Endothelial cell of umbilical vein (primary cell): ENCODE results near the gene SLC39A5. TPM values are rescaled to one million over a fixed set of nuclear protein-coding genes. Genes with fewer than 3 reads are reported as not detected.
A peak's percentile ranks its signal among the peaks of the same experiment; 100 is the strongest.

Experiments
- BruUV-seq: library from RNA; stranded (reverse); fragments of 400-500 nt; replicated peaks from 2 replicates; lab custom pipeline; 2021; lab: Mats Ljungman, UMichigan
- CTCF ChIA-PET: fragments of 300-600, 350-600 bp; sonication (Branson Sonifier 250); formaldehyde crosslinking; loops from one replicate; lab custom pipeline; 2021; ENCODE audit warnings: antibody characterized with exemption, inconsistent platforms; lab: Charles Lee
- POLR2A ChIA-PET: fragments of 300-600, 350-600 bp; sonication (Branson Sonifier 250); formaldehyde crosslinking; loops from one replicate; lab custom pipeline; 2021; ENCODE audit warnings: antibody characterized with exemption, inconsistent platforms; lab: Charles Lee
- DNase-seq: peaks from one replicate; pipeline ENCODE4 v3.0.0-alpha.2; 2011; ENCODE audit warnings: low read depth, low spot score
- FAIRE-seq: peaks from 2 replicates; lab custom pipeline; 2011; peaks lifted over from hg19 to GRCh38; lab: Jason Lieb, UNC
- H2AFZ ChIP-seq: 2 replicates; pipeline ENCODE4 v1.6.0; 2012; ENCODE audit warnings: low read depth, low read length, control low read depth, inconsistent platforms
- H3K27ac ChIP-seq: 2 replicates; pipeline ENCODE4 v1.5.1; 2011; ENCODE audit warnings: low read depth, mild to moderate bottlenecking, control low read depth, low read length, moderate library complexity; ENCODE audit not compliant: insufficient read depth
- H3K27me3 ChIP-seq, 2 experiments: 2 replicates each; pipeline versions ENCODE4 v1.6.0 to v1.6.1; 2011; ENCODE audit warnings: low read length in 2 of 2, mixed read lengths in 1 of 2; ENCODE audit not compliant: control insufficient read depth in 2 of 2, insufficient read depth in 2 of 2
- H3K36me3 ChIP-seq, 2 experiments: 2 replicates in 1 of 2; 3 replicates in 1 of 2; pipeline ENCODE4 v1.5.1; 2011; ENCODE audit warnings: low read length in 2 of 2, mild to moderate bottlenecking in 1 of 2, moderate library complexity in 1 of 2; ENCODE audit not compliant: control insufficient read depth in 2 of 2, insufficient read depth in 2 of 2; ENCODE audit errors: extremely low read depth in 1 of 2
- H3K4me1 ChIP-seq: 3 replicates; pipeline ENCODE4 v1.5.1; 2011; ENCODE audit warnings: mild to moderate bottlenecking, low read length; ENCODE audit not compliant: control insufficient read depth, insufficient read depth; ENCODE audit errors: extremely low read depth
- H3K4me2 ChIP-seq: 2 replicates; pipeline ENCODE4 v1.6.1; 2011; ENCODE audit warnings: low read length, control low read depth, mixed read lengths; ENCODE audit not compliant: insufficient read depth
- H3K4me3 ChIP-seq, 3 experiments: fragments of 200-600 bp in 1 of 3; sonication (generic), shearing (Covaris generic) in 1 of 3; replicated peaks in 1 of 3; 2 replicates each; pipeline ENCODE4 v1.5.1; 2011 to 2016; ENCODE audit warnings: control low read depth in 3 of 3, low read length in 3 of 3, mild to moderate bottlenecking in 2 of 3, inconsistent platforms in 1 of 3, low read depth in 1 of 3, moderate library complexity in 1 of 3; ENCODE audit not compliant: insufficient read depth in 1 of 3
- H3K79me2 ChIP-seq: 2 replicates; pipeline ENCODE4 v1.6.0; 2012; ENCODE audit warnings: low read length, inconsistent platforms; ENCODE audit not compliant: control insufficient read depth, insufficient read depth
- H3K9ac ChIP-seq: replicated peaks from 2 replicates; pipeline ENCODE3; 2011; ENCODE audit warnings: low read length, control low read depth; ENCODE audit not compliant: insufficient read depth; ENCODE audit errors: extremely low read depth
- H3K9me1 ChIP-seq: replicated peaks from 3 replicates; pipeline ENCODE4 v1.6.0; 2011; ENCODE audit warnings: mild to moderate bottlenecking, low read length; ENCODE audit not compliant: control insufficient read depth, insufficient read depth; ENCODE audit errors: extremely low read depth
- H3K9me3 ChIP-seq: replicated peaks from 2 replicates; pipeline ENCODE4 v1.5.1; 2012; ENCODE audit warnings: low read length, inconsistent platforms; ENCODE audit not compliant: control insufficient read depth, insufficient read depth
- H4K20me1 ChIP-seq: replicated peaks from 2 replicates; pipeline ENCODE3; 2011; ENCODE audit warnings: mild to moderate bottlenecking, low read length; ENCODE audit not compliant: control insufficient read depth, insufficient read depth; ENCODE audit errors: extremely low read depth
- FOS ChIP-seq: IDR thresholded peaks from 2 replicates; pipeline ENCODE4 v1.6.1; 2011; ENCODE audit warnings: mild to moderate bottlenecking, low read length, moderate library complexity, borderline replicate concordance; ENCODE audit not compliant: insufficient read depth
- GATA2 ChIP-seq: IDR thresholded peaks from 2 replicates; pipeline ENCODE4 v1.7.0; 2011; ENCODE audit warnings: low read depth, mild to moderate bottlenecking, moderate library complexity, mixed read lengths, low read length; ENCODE audit not compliant: insufficient read length, insufficient read depth
- JUN ChIP-seq: IDR thresholded peaks from 2 replicates; pipeline ENCODE4 v1.6.1; 2011; ENCODE audit warnings: borderline replicate concordance, low read depth; ENCODE audit not compliant: insufficient read length, insufficient read depth
- MYC ChIP-seq: IDR thresholded peaks from one replicate; pipeline ENCODE4 v1.6.1; 2011; ENCODE audit warnings: mild to moderate bottlenecking, low read depth, low read length
- POLR2A ChIP-seq: IDR thresholded peaks from 2 replicates; pipeline ENCODE4 v1.6.1; 2012; ENCODE audit warnings: low read depth, mild to moderate bottlenecking, control low read depth, low read length
- POLR2AphosphoS5 ChIP-seq: IDR thresholded peaks from 2 replicates; pipeline ENCODE4 v1.6.1; 2012; ENCODE audit warnings: low read depth, mild to moderate bottlenecking, control low read depth, low read length, moderate library complexity; ENCODE audit not compliant: insufficient read depth
- dilution Hi-C: fragments of 300-500 bp; cut with MboI; formaldehyde crosslinking; loops from one replicate; pipeline ENCODE4 v1.15.0; 2019; ENCODE audit warnings: low sequenced_read_pairs; ENCODE audit not compliant: extremely low pct_ligation_motif_present
- intact Hi-C: fragments of 100-400 bp; cut with micrococcal nuclease; formaldehyde crosslinking; loops from one replicate; pipeline ENCODE4 v1.10.0; 2022
- polyA plus RNA-seq, 4 experiments: library from polyadenylated mRNA; depleted of rRNA in 3 of 4; stranded (reverse) in 3 of 4; unstranded in 1 of 4; fragments of >200 nt; gene quantifications; 2 replicates each; pipeline versions ENCODE4 v1.2.1 to v1.2.3, GENCODE V29; 2011 to 2012; ENCODE audit warnings: missing spikeins in 1 of 4
- total RNA-seq: library from RNA; stranded (reverse); gene quantifications from 2 replicates; pipeline ENCODE4 v1.2.3, GENCODE V29; 2021
- TF ChIP-seq, protein P1 (sequence below): IDR thresholded peaks from 2 replicates; pipeline ENCODE4 v1.6.1; 2011; ENCODE audit not compliant: insufficient read depth, insufficient read length

Gene SLC39A5
- total and polyA plus RNA-seq, 2 donors (not counting 3 experiments of a cell fraction or from before 2014, with no cell fraction given) = 0.10 TPM; not detected in 1

DNA sequence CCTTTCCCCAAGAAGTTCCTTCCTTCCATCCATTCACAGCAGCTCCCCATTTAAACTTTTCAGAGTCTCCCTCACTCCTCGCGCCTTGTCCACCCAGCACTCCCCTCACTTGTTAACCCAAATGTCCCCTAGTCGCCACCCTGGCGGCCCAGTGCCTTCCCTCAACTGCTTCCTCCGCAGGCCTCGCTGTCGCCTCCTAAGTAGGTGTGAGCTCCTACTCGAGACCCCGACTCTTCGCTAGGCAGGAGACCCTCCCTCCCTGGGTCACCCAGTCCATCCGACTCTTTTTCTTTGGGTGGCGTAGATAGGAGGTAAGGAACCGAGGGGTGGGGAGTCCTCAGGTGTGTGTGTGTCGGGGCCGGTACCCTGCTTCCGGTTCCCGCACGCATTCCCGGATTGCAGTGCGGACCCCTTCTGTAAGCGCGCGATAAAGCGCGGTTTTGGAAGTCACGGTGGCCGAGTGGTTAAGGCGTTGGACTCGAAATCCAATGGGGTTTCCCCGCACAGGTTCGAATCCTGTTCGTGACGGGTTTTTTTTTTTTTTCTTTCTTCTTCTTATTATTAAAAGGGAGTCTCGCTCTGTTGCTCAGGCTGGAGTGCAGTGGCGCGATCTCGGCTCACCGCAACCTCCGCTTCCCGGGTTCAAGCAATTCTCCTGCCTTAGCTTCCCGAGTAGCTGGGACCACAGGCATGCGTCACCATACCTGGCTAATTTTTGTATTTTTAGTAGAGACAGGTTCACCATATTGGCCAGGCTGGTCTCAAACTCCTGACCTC is 39.7 kb upstream of the SLC39A5 start:
- CTCF ChIA-PET = interaction anchor here (0.6 to 4.4 kb wide), 45 partner anchors 9 to 473 kb away, joined by 3 to 236 read pairs (median 6); partner anchors contain the start of genes ANKRD52, CNPY2, COQ10A and ESYT1
- peak overlapping the region; percentile 55 for H3K9ac ChIP-seq

GRCh38 chr12:56190695-56191155 is 39.1 kb upstream of the SLC39A5 start:
- no peaks in the 10 kb centered on the region for H4K20me1 ChIP-seq
- peaks cover 28% of the 10 kb centered on the region for H3K79me2 ChIP-seq
- peak overlapping the region; percentile 70 for H3K4me2 ChIP-seq
- TF ChIP-seq, protein P1, sequence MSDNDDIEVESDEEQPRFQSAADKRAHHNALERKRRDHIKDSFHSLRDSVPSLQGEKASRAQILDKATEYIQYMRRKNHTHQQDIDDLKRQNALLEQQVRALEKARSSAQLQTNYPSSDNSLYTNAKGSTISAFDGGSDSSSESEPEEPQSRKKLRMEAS = no peak
- TF ChIP-seq JUN = no peak
- TF ChIP-seq GATA2 = no peak
- no peak for TF ChIP-seq FOS
- TF ChIP-seq MYC = no peak
- H3K27me3 ChIP-seq = no peaks in the 10 kb centered on the region
- no peak overlapping the region for H3K27ac ChIP-seq
- DNase-seq = no peak
- intact Hi-C loops (no loop called here), dilution Hi-C loops (no loop called here)
- H3K36me3 ChIP-seq = peaks cover 3% of the 10 kb centered on the region in 2 experiments
- H3K4me1 ChIP-seq = peaks cover 20% of the 10 kb centered on the region
- no TSS peak for BruUV-seq
- no peak for FAIRE-seq
- CTCF ChIA-PET = interaction anchor here (1.6 to 4.4 kb wide), 8 partner anchors 14 to 107 kb away, joined by 4 to 236 read pairs (median 45); partner anchors contain the start of genes ANKRD52, ESYT1, RNF41 and RPL41
- H3K9ac ChIP-seq = peak overlapping the region; percentile 6
- H2AFZ ChIP-seq = peak overlapping the region; percentile 63
- POLR2A ChIA-PET = interaction anchor here (0.7 to 3.1 kb wide), 2 partner anchors 73 to 169 kb away, joined by 5 to 18 read pairs; partner anchors contain the start of genes RPL41, STAT2 and ZC3H10
- H3K9me1 ChIP-seq = no peaks in the 10 kb centered on the region
- H3K4me3 ChIP-seq = peak overlapping the region in 1 of 3 experiments; percentile 53
- no peaks in the 10 kb centered on the region for H3K9me3 ChIP-seq

More for the DNA sequence above, 39.7 kb upstream of the SLC39A5 start:
- Histone ChIP-seq H3K36me3 (peaks cover 3 to 4% of the 10 kb centered on the region in 2 experiments), H3K4me1 (peaks cover 20% of the 10 kb centered on the region), H3K4me3 (peak overlapping the region; percentile 53 to 95 (median 65)), H3K9me1 (no peaks in the 10 kb centered on the region), H3K9me3 (no peaks in the 10 kb centered on the region), H2AFZ (peak overlapping the region; percentile 88), H3K27ac (peak overlapping the region; percentile 24), H4K20me1 (no peaks in the 10 kb centered on the region), H3K27me3 (no peaks in the 10 kb centered on the region), H3K79me2 (peaks cover 30% of the 10 kb centered on the region), H3K4me2 (peak overlapping the region; percentile 70)
- dilution Hi-C loops (no loop called here), intact Hi-C loops (loop anchor here (1.0 to 2.0 kb wide), 5 partner anchors 33 to 451 kb away; no protein-coding TSS in a partner anchor)
- BruUV-seq = TSS peak; percentile 68
- FAIRE-seq = peak; percentile 37
- POLR2A ChIA-PET = interaction anchor here (0.7 to 3.1 kb wide), 6 partner anchors 27 to 170 kb away, joined by 4 to 18 read pairs (median 4); partner anchors contain the start of genes PA2G4, RNF41, RPL41 and STAT2
- TF ChIP-seq MYC = peak; percentile 32
- TF ChIP-seq POLR2A = no peak
- no peak for TF ChIP-seq POLR2AphosphoS5
- no peak for TF ChIP-seq JUN
- DNase-seq = peak; percentile 87
